ENCODE data around the gene PDHX. TPM values are rescaled to one million over a fixed set of nuclear protein-coding genes. Genes with fewer than 3 reads are reported as not detected.

Gene PDHX
- total RNA-seq, 1 experiment from 2014 or later, result 43.4 TPM

DNA sequence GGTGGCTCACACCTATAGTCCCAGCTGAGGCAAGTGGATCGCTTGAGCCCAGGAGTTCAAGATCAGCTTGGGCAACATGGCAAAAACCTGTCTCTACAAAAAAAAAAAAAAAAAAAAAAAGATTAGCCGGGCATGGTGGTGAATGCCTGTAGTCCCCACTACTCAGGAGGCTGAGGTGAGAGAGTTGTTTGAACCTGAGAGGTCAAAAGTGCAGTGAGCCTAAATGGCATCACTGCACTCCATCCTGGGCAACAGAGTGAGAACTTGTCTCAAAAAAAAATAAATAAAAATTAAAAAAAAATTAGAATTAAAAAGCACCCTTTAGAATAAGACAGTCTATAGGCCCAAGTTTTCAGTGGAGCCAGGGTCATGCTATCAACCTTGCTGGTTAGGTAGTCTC lies 95.5 kb downstream of the PDHX start:
- POLR2A ChIA-PET, result no interaction called here
- CTCF ChIA-PET, result interaction anchor here (1.0 kb wide), 1 partner anchor 294 kb away, joined by 6 read pairs; no protein-coding TSS in a partner anchor
- DNase-seq (ENCODE audit: low spot score) (no peak), ATAC-seq (no peak)
- Mint-ChIP-seq H3K27me3 (ENCODE audit: low read depth) (no peaks in the 10 kb centered on the region), H3K9me3 (no peaks in the 10 kb centered on the region), H3K36me3 (no peaks in the 10 kb centered on the region), H3K4me3 (no peak overlapping the region), H3K27ac (no peak overlapping the region), H3K4me1 (peaks cover 20% of the 10 kb centered on the region)
- TF ChIP-seq, protein P1, sequence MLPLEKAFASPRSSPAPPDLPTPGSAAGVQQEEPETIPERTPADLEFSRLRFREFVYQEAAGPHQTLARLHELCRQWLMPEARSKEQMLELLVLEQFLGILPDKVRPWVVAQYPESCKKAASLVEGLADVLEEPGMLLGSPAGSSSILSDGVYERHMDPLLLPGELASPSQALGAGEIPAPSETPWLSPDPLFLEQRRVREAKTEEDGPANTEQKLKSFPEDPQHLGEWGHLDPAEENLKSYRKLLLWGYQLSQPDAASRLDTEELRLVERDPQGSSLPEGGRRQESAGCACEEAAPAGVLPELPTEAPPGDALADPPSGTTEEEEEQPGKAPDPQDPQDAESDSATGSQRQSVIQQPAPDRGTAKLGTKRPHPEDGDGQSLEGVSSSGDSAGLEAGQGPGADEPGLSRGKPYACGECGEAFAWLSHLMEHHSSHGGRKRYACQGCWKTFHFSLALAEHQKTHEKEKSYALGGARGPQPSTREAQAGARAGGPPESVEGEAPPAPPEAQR (CRISPR knock-in tag; IDR thresholded peaks at IDR 0.05), result no peak
- no peak for TF ChIP-seq TP53 (CRISPR knock-in tag; IDR thresholded peaks at IDR 0.05)
- TF ChIP-seq, protein P2, sequence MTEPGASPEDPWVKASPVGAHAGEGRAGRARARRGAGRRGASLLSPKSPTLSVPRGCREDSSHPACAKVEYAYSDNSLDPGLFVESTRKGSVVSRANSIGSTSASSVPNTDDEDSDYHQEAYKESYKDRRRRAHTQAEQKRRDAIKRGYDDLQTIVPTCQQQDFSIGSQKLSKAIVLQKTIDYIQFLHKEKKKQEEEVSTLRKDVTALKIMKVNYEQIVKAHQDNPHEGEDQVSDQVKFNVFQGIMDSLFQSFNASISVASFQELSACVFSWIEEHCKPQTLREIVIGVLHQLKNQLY (CRISPR knock-in tag; IDR thresholded peaks at IDR 0.05), result no peak
- TF ChIP-seq, protein P3, sequence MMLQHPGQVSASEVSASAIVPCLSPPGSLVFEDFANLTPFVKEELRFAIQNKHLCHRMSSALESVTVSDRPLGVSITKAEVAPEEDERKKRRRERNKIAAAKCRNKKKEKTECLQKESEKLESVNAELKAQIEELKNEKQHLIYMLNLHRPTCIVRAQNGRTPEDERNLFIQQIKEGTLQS (CRISPR knock-in tag; conservative IDR thresholded peaks at IDR 0.05), result no peak
- TF ChIP-seq, protein P4, sequence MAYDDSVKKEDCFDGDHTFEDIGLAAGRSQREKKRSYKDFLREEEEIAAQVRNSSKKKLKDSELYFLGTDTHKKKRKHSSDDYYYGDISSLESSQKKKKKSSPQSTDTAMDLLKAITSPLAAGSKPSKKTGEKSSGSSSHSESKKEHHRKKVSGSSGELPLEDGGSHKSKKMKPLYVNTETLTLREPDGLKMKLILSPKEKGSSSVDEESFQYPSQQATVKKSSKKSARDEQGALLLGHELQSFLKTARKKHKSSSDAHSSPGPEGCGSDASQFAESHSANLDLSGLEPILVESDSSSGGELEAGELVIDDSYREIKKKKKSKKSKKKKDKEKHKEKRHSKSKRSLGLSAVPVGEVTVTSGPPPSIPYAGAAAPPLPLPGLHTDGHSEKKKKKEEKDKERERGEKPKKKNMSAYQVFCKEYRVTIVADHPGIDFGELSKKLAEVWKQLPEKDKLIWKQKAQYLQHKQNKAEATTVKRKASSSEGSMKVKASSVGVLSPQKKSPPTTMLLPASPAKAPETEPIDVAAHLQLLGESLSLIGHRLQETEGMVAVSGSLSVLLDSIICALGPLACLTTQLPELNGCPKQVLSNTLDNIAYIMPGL (CRISPR knock-in tag; IDR thresholded peaks at IDR 0.05), result no peak
- TF ChIP-seq, protein P5, sequence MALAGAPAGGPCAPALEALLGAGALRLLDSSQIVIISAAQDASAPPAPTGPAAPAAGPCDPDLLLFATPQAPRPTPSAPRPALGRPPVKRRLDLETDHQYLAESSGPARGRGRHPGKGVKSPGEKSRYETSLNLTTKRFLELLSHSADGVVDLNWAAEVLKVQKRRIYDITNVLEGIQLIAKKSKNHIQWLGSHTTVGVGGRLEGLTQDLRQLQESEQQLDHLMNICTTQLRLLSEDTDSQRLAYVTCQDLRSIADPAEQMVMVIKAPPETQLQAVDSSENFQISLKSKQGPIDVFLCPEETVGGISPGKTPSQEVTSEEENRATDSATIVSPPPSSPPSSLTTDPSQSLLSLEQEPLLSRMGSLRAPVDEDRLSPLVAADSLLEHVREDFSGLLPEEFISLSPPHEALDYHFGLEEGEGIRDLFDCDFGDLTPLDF (CRISPR knock-in tag; IDR thresholded peaks at IDR 0.05), result no peak
- no peak for TF ChIP-seq ELF4 (CRISPR knock-in tag; IDR thresholded peaks at IDR 0.05; ENCODE audit: low read depth)
- no peak for TF ChIP-seq GTF2I (CRISPR knock-in tag; conservative IDR thresholded peaks at IDR 0.05)
- no peak for TF ChIP-seq NR3C1 (CRISPR knock-in tag; conservative IDR thresholded peaks at IDR 0.05; ENCODE audit: low read depth)
- TF ChIP-seq JAZF1 (CRISPR knock-in tag; IDR thresholded peaks at IDR 0.05), result no peak
- TF ChIP-seq, protein P6, sequence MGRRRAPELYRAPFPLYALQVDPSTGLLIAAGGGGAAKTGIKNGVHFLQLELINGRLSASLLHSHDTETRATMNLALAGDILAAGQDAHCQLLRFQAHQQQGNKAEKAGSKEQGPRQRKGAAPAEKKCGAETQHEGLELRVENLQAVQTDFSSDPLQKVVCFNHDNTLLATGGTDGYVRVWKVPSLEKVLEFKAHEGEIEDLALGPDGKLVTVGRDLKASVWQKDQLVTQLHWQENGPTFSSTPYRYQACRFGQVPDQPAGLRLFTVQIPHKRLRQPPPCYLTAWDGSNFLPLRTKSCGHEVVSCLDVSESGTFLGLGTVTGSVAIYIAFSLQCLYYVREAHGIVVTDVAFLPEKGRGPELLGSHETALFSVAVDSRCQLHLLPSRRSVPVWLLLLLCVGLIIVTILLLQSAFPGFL (CRISPR knock-in tag; IDR thresholded peaks at IDR 0.05; ENCODE audit: borderline replicate concordance), result no peak
- TF ChIP-seq, protein P7, sequence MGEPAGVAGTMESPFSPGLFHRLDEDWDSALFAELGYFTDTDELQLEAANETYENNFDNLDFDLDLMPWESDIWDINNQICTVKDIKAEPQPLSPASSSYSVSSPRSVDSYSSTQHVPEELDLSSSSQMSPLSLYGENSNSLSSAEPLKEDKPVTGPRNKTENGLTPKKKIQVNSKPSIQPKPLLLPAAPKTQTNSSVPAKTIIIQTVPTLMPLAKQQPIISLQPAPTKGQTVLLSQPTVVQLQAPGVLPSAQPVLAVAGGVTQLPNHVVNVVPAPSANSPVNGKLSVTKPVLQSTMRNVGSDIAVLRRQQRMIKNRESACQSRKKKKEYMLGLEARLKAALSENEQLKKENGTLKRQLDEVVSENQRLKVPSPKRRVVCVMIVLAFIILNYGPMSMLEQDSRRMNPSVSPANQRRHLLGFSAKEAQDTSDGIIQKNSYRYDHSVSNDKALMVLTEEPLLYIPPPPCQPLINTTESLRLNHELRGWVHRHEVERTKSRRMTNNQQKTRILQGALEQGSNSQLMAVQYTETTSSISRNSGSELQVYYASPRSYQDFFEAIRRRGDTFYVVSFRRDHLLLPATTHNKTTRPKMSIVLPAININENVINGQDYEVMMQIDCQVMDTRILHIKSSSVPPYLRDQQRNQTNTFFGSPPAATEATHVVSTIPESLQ (CRISPR knock-in tag; IDR thresholded peaks at IDR 0.05), result no peak
- no peak for TF ChIP-seq NFE2L1 (CRISPR knock-in tag; IDR thresholded peaks at IDR 0.05)
- TF ChIP-seq SP1 (CRISPR knock-in tag; conservative IDR thresholded peaks at IDR 0.05), result no peak
- TF ChIP-seq RORB (CRISPR knock-in tag; IDR thresholded peaks at IDR 0.05), result no peak
- TF ChIP-seq ESRRA (CRISPR knock-in tag; IDR thresholded peaks at IDR 0.05; ENCODE audit: borderline replicate concordance), result no peak
- no peak for TF ChIP-seq TCF7 (CRISPR knock-in tag; IDR thresholded peaks at IDR 0.05; ENCODE audit: low read depth)
